Loucy (cell line): ENCODE measurements around the gene FIGN.

Experiments
- H2AFZ ChIP-seq: fragments of 200-600 bp; sonication (generic); 2 replicates; pipeline ENCODE4 v1.6.0; 2016; ENCODE audit warnings: antibody characterized with exemption, mild to moderate bottlenecking, low read length, moderate library complexity
- H3F3A ChIP-seq: fragments of 200-600 bp; 2 replicates; pipeline ENCODE4 v1.6.0; 2016; ENCODE audit warnings: antibody characterized with exemption, low read depth, mild to moderate bottlenecking
- H3K27me3 ChIP-seq: fragments of 200-600 bp; sonication (generic); 2 replicates; pipeline ENCODE4 v1.6.1; 2014; ENCODE audit warnings: low read length, mild to moderate bottlenecking; ENCODE audit not compliant: insufficient read depth, poor library complexity, severe bottlenecking
- H3K36me3 ChIP-seq: fragments of 200-600 bp; sonication (generic); 2 replicates; pipeline ENCODE4 v1.6.1; 2016; ENCODE audit warnings: low read length; ENCODE audit not compliant: insufficient read depth
- H3K4me1 ChIP-seq: fragments of 200-600 bp; sonication (generic); 2 replicates; pipeline ENCODE4 v1.5.1; 2014; ENCODE audit warnings: low read length, mild to moderate bottlenecking; ENCODE audit not compliant: insufficient read depth, poor library complexity, severe bottlenecking
- H3K4me2 ChIP-seq: fragments of 200-600 bp; sonication (generic); 2 replicates; pipeline ENCODE4 v1.6.0; 2014; ENCODE audit warnings: antibody characterized with exemption, low read length, low read depth, mild to moderate bottlenecking; ENCODE audit not compliant: poor library complexity, severe bottlenecking
- H3K4me3 ChIP-seq: fragments of 200-600 bp; sonication (generic); 2 replicates; pipeline ENCODE4 v1.5.1; 2014; ENCODE audit warnings: low read length, mild to moderate bottlenecking, mixed read lengths; ENCODE audit not compliant: poor library complexity, severe bottlenecking
- H3K79me2 ChIP-seq: fragments of 200-600 bp; sonication (generic); 2 replicates; pipeline ENCODE4 v1.6.1; 2014; ENCODE audit warnings: low read length; ENCODE audit not compliant: insufficient read depth
- H3K9ac ChIP-seq: fragments of 200-600 bp; sonication (generic); 2 replicates; pipeline ENCODE4 v1.6.0; 2014; ENCODE audit warnings: mild to moderate bottlenecking, low read depth, low read length, moderate library complexity; ENCODE audit not compliant: poor library complexity, severe bottlenecking
- H3K9me2 ChIP-seq: fragments of 200-600 bp; sonication (generic); replicated peaks from 2 replicates; pipeline ENCODE4 v1.6.1; 2016; ENCODE audit warnings: low read depth, low read length, mixed read lengths
- H3K9me3 ChIP-seq: fragments of 200-600 bp; sonication (generic); 2 replicates; pipeline ENCODE4 v1.6.1; 2014; ENCODE audit warnings: mild to moderate bottlenecking, antibody characterized with exemption, low read length, low read depth; ENCODE audit not compliant: insufficient read depth
- H4K20me1 ChIP-seq: fragments of 200-600 bp; sonication (generic); 2 replicates; pipeline ENCODE4 v1.6.0; 2014; ENCODE audit warnings: antibody characterized with exemption, low read length, mild to moderate bottlenecking; ENCODE audit not compliant: insufficient read depth, poor library complexity, severe bottlenecking
- CTCF ChIP-seq: fragments of 200-600 bp; sonication (generic); conservative IDR thresholded peaks from 2 replicates; pipeline ENCODE4 v1.5.1; 2014; ENCODE audit warnings: mild to moderate bottlenecking, antibody characterized with exemption, low read length
- EZH2phosphoT487 ChIP-seq: fragments of 200-600 bp; IDR thresholded peaks from 2 replicates; pipeline ENCODE4 v1.6.1; 2018; ENCODE audit warnings: antibody characterized with exemption, mild to moderate bottlenecking, moderate library complexity, borderline replicate concordance

FIGN gene

DNA sequence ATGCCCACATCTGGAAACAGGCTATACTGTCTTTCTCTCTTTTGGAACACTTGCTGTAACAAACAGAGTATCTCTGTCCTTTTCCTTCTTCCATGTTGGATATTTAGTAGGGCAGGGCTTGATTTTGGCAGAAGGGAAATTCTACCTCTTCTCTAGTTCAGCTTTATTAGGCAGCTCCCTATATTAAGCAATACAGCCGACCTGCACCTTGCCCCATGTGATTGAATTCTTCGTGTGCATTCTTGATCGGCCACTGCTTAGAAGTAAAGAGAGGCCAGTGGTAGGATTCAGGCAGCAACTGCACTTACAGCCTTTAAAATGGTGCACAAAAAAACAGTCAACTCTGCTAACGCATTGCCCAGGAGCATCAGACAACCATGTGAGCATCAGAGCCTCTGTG lies 31.3 kb upstream of the FIGN start:
- TF ChIP-seq EZH2phosphoT487: no peak
- no peak for TF ChIP-seq CTCF
- Histone ChIP-seq H3K9me2 (no peaks in the 10 kb centered on the region), H3K27me3 (no peaks in the 10 kb centered on the region), H2AFZ (no peak overlapping the region), H3F3A (no peaks in the 10 kb centered on the region), H3K4me2 (no peak overlapping the region), H3K9me3 (no peaks in the 10 kb centered on the region), H3K79me2 (no peaks in the 10 kb centered on the region), H3K4me3 (no peak overlapping the region), H4K20me1 (no peaks in the 10 kb centered on the region), H3K9ac (no peak overlapping the region), H3K36me3 (no peaks in the 10 kb centered on the region), H3K4me1 (no peaks in the 10 kb centered on the region)

DNA sequence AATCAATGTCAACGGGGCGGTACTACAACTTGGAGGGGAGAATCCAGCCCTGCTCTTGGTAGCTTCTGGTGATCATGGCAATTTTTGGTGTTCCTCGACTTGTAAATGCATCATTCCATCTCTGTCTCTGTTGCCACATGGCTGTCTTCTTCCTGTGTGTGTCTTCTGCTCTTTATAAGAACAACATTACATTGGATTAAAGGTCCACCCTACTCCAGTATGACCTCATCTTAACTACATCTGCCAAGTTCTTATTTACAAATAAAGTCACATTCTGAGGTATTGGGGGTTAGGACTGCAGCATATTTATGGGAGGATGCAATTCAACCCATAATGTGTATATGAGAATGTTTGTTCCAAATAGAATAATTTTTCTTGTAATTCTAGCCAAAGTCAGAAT lies 28.8 kb upstream of the FIGN start:
- TF ChIP-seq EZH2phosphoT487 (no peak), CTCF (no peak)
- Histone ChIP-seq H3K9me2 (no peaks in the 10 kb centered on the region), H3K9me3 (no peaks in the 10 kb centered on the region), H3K27me3 (no peaks in the 10 kb centered on the region), H3K79me2 (no peaks in the 10 kb centered on the region), H3K4me3 (no peak overlapping the region), H4K20me1 (no peaks in the 10 kb centered on the region), H3F3A (no peaks in the 10 kb centered on the region), H3K36me3 (no peaks in the 10 kb centered on the region), H3K4me1 (no peaks in the 10 kb centered on the region), H2AFZ (no peak overlapping the region), H3K9ac (no peak overlapping the region), H3K4me2 (no peak overlapping the region)

DNA sequence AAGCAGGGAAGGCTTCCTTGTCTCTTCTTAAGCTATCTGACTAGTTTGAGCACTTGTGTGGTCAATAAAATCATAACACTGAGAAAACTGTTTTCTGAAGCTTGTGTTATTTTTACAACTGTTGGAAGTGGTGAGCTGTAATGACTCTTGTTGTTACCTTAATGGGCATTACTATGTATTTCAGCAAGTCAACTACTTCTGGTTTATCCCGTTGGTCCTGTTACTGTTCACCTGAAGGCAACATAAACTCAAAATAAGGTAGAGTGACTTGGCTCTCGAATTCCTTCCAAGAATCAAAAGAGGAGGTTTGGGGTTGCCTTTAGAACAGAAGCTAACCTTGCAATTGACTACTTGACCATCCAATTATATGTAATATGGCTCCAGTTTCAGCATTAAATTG lies 23.2 kb upstream of the FIGN start:
- Histone ChIP-seq H3K4me3 (no peak overlapping the region), H2AFZ (no peak overlapping the region), H4K20me1 (no peaks in the 10 kb centered on the region), H3K79me2 (no peaks in the 10 kb centered on the region), H3K4me1 (no peaks in the 10 kb centered on the region), H3K9me2 (no peaks in the 10 kb centered on the region), H3K36me3 (no peaks in the 10 kb centered on the region), H3K4me2 (no peak overlapping the region), H3F3A (no peaks in the 10 kb centered on the region), H3K27me3 (no peaks in the 10 kb centered on the region), H3K9me3 (no peaks in the 10 kb centered on the region), H3K9ac (no peak overlapping the region)
- TF ChIP-seq EZH2phosphoT487 (no peak), CTCF (no peak)
